IPS-18a (cell line): ENCODE results near the gene TRIP12.
"Not testable (repeated sequence)": the region's sequence is repeated elsewhere in the genome, so short reads cannot be mapped to it uniquely, and the experiment has no call there.

Source experiments
- H3K27ac ChIP-seq: one replicate; pipeline ENCODE4 v1.5.1; 2013; ENCODE audit warnings: low read length
- H3K27me3 ChIP-seq: one replicate; pipeline ENCODE4 v1.6.1; 2013; ENCODE audit warnings: mild to moderate bottlenecking, low read length; ENCODE audit not compliant: control insufficient read depth, insufficient read depth
- H3K36me3 ChIP-seq: one replicate; pipeline ENCODE4 v1.6.1; 2013; ENCODE audit warnings: low read depth, low read length; ENCODE audit not compliant: control insufficient read depth
- H3K4me1 ChIP-seq: one replicate; pipeline ENCODE4 v1.6.1; 2013; ENCODE audit warnings: low read depth, low read length; ENCODE audit not compliant: control insufficient read depth
- H3K4me3 ChIP-seq: one replicate; pipeline ENCODE4 v1.5.1; 2013; ENCODE audit warnings: low read length
- H3K9ac ChIP-seq: one replicate; pipeline ENCODE4 v1.6.1; 2013; ENCODE audit warnings: mild to moderate bottlenecking, low read length, moderate library complexity
- H3K9me3 ChIP-seq: one replicate; pipeline ENCODE4 v1.6.1; 2013; ENCODE audit warnings: low read depth, low read length; ENCODE audit not compliant: control insufficient read depth

Gene TRIP12

GRCh38 chr2:229917793-229918192 lies 4.0 kb downstream of the TRIP12 start:
- H3K4me1 ChIP-seq: no peaks in the 10 kb centered on the region
- H3K9ac ChIP-seq: no peak overlapping the region
- no peak overlapping the region for H3K4me3 ChIP-seq
- no peaks in the 10 kb centered on the region for H3K27me3 ChIP-seq
- H3K36me3 ChIP-seq: peaks cover 5% of the 10 kb centered on the region
- no peak overlapping the region for H3K27ac ChIP-seq
- no peaks in the 10 kb centered on the region for H3K9me3 ChIP-seq

- Histone ChIP-seq H3K27ac (no peak overlapping the region), H3K4me1 (peaks cover 15% of the 10 kb centered on the region), H3K4me3 (no peak overlapping the region), H3K9me3 (no peaks in the 10 kb centered on the region), H3K27me3 (no peaks in the 10 kb centered on the region), H3K9ac (no peak overlapping the region), H3K36me3 (peaks cover 5% of the 10 kb centered on the region)
Observed at GRCh38 chr2:229914171-229914570, 7.6 kb downstream of the TRIP12 start.

- Histone ChIP-seq H3K27me3 (no peaks in the 10 kb centered on the region), H3K9me3 (no peaks in the 10 kb centered on the region), H3K4me1 (peaks cover 15% of the 10 kb centered on the region), H3K4me3 (no peak overlapping the region), H3K27ac (no peak overlapping the region), H3K9ac (no peak overlapping the region), H3K36me3 (peaks cover 3% of the 10 kb centered on the region)
Observed at GRCh38 chr2:229910832-229911412, 10.9 kb downstream of the TRIP12 start.

GRCh38 chr2:229910147-229910831 lies 11.5 kb downstream of the TRIP12 start:
- Histone ChIP-seq H3K27me3 (no peaks in the 10 kb centered on the region), H3K4me1 (peaks cover 15% of the 10 kb centered on the region), H3K9me3 (no peaks in the 10 kb centered on the region), H3K36me3 (peaks cover 3% of the 10 kb centered on the region), H3K9ac (no peak overlapping the region), H3K27ac (no peak overlapping the region), H3K4me3 (no peak overlapping the region)

GRCh38 chr2:229909090-229909489 lies 12.7 kb downstream of the TRIP12 start:
- H3K9ac ChIP-seq: no peak overlapping the region

GRCh38 chr2:229905601-229906000 lies 16.2 kb downstream of the TRIP12 start:
- H3K27ac ChIP-seq: no peak overlapping the region
- peaks cover 4% of the 10 kb centered on the region for H3K4me1 ChIP-seq
- H3K36me3 ChIP-seq: peaks cover 3% of the 10 kb centered on the region
- H3K27me3 ChIP-seq: no peaks in the 10 kb centered on the region
- H3K4me3 ChIP-seq: no peak overlapping the region
- H3K9ac ChIP-seq: no peak overlapping the region
- H3K9me3 ChIP-seq: no peaks in the 10 kb centered on the region

More at GRCh38 chr2:229909090-229909489, 12.7 kb downstream of the TRIP12 start:
- H3K9me3 ChIP-seq: no peaks in the 10 kb centered on the region
- H3K4me3 ChIP-seq: no peak overlapping the region
- peaks cover 3% of the 10 kb centered on the region for H3K36me3 ChIP-seq
- no peaks in the 10 kb centered on the region for H3K27me3 ChIP-seq
- H3K27ac ChIP-seq: no peak overlapping the region
- peaks cover 15% of the 10 kb centered on the region for H3K4me1 ChIP-seq

- peaks cover 3% of the 10 kb centered on the region for H3K36me3 ChIP-seq
- no peak overlapping the region for H3K9ac ChIP-seq
- H3K4me1 ChIP-seq: no peaks in the 10 kb centered on the region
- no peak overlapping the region for H3K27ac ChIP-seq
- no peaks in the 10 kb centered on the region for H3K27me3 ChIP-seq
- no peaks in the 10 kb centered on the region for H3K9me3 ChIP-seq
- no peak overlapping the region for H3K4me3 ChIP-seq
Observed at GRCh38 chr2:229903037-229903436, 18.8 kb downstream of the TRIP12 start.

- H3K36me3 ChIP-seq: no peaks in the 10 kb centered on the region
Observed at GRCh38 chr2:229901819-229902218, 20.0 kb downstream of the TRIP12 start.

GRCh38 chr2:229900514-229900913 lies 21.3 kb downstream of the TRIP12 start:
- not testable (repeated sequence) for H3K4me1 ChIP-seq, H3K9me3 ChIP-seq, H3K4me3 ChIP-seq, H3K9ac ChIP-seq, H3K27me3 ChIP-seq, H3K36me3 ChIP-seq, H3K27ac ChIP-seq

More at GRCh38 chr2:229901819-229902218, 20.0 kb downstream of the TRIP12 start:
- H3K27ac ChIP-seq: no peak overlapping the region
- H3K4me3 ChIP-seq: no peak overlapping the region
- H3K9me3 ChIP-seq: no peaks in the 10 kb centered on the region
- H3K27me3 ChIP-seq: no peaks in the 10 kb centered on the region
- no peak overlapping the region for H3K9ac ChIP-seq
- no peaks in the 10 kb centered on the region for H3K4me1 ChIP-seq

- Histone ChIP-seq H3K9ac (no peak overlapping the region), H3K9me3 (no peaks in the 10 kb centered on the region), H3K27me3 (no peaks in the 10 kb centered on the region), H3K27ac (no peak overlapping the region), H3K36me3 (no peaks in the 10 kb centered on the region), H3K4me3 (no peak overlapping the region), H3K4me1 (no peaks in the 10 kb centered on the region)
Observed at GRCh38 chr2:229900012-229900411, 21.8 kb downstream of the TRIP12 start.

GRCh38 chr2:229899604-229900003 lies 22.2 kb downstream of the TRIP12 start:
- no peak overlapping the region for H3K9ac ChIP-seq
- no peaks in the 10 kb centered on the region for H3K36me3 ChIP-seq
- H3K4me3 ChIP-seq: no peak overlapping the region
- H3K27ac ChIP-seq: no peak overlapping the region
- H3K4me1 ChIP-seq: no peaks in the 10 kb centered on the region
- no peaks in the 10 kb centered on the region for H3K9me3 ChIP-seq
- H3K27me3 ChIP-seq: no peaks in the 10 kb centered on the region

- no peaks in the 10 kb centered on the region for H3K27me3 ChIP-seq
- H3K36me3 ChIP-seq: no peaks in the 10 kb centered on the region
- H3K9ac ChIP-seq: no peak overlapping the region
- no peak overlapping the region for H3K4me3 ChIP-seq
- H3K27ac ChIP-seq: no peak overlapping the region
- no peaks in the 10 kb centered on the region for H3K4me1 ChIP-seq
- H3K9me3 ChIP-seq: no peaks in the 10 kb centered on the region
Observed at GRCh38 chr2:229896857-229897256, 25.0 kb downstream of the TRIP12 start.
